ENCODE results near the gene NFKBIE. TPM values are rescaled to one million over a fixed set of nuclear protein-coding genes. Genes with fewer than 3 reads are reported as not detected.
A peak's percentile ranks its signal among the peaks of the same experiment; 100 is the strongest.

Gene NFKBIE
- total and polyA plus RNA-seq, 2 of the 13 experiments (the other 11 are each of a cell fraction or from before 2014, with no cell fraction given) = 6.7 to 14.5 TPM

- TF ChIP-seq, protein P1, sequence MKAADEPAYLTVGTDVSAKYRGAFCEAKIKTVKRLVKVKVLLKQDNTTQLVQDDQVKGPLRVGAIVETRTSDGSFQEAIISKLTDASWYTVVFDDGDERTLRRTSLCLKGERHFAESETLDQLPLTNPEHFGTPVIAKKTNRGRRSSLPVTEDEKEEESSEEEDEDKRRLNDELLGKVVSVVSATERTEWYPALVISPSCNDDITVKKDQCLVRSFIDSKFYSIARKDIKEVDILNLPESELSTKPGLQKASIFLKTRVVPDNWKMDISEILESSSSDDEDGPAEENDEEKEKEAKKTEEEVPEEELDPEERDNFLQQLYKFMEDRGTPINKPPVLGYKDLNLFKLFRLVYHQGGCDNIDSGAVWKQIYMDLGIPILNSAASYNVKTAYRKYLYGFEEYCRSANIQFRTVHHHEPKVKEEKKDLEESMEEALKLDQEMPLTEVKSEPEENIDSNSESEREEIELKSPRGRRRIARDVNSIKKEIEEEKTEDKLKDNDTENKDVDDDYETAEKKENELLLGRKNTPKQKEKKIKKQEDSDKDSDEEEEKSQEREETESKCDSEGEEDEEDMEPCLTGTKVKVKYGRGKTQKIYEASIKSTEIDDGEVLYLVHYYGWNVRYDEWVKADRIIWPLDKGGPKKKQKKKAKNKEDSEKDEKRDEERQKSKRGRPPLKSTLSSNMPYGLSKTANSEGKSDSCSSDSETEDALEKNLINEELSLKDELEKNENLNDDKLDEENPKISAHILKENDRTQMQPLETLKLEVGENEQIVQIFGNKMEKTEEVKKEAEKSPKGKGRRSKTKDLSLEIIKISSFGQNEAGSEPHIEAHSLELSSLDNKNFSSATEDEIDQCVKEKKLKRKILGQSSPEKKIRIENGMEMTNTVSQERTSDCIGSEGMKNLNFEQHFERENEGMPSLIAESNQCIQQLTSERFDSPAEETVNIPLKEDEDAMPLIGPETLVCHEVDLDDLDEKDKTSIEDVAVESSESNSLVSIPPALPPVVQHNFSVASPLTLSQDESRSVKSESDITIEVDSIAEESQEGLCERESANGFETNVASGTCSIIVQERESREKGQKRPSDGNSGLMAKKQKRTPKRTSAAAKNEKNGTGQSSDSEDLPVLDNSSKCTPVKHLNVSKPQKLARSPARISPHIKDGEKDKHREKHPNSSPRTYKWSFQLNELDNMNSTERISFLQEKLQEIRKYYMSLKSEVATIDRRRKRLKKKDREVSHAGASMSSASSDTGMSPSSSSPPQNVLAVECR (CRISPR knock-in tag; IDR thresholded peaks at IDR 0.05; ENCODE audit: borderline replicate concordance) = 0 out of 2 replicates have a peak, but pooled peaks have one; percentile 16
- TF ChIP-seq ZBTB38 (CRISPR knock-in tag; IDR thresholded peaks at IDR 0.05) (peak; percentile 13; the same call in 1 of the 2 replicates), MXD3 (CRISPR knock-in tag; IDR thresholded peaks at IDR 0.05) (peak; percentile 36; the same call in 1 of the 2 replicates), ZNF274 (CRISPR knock-in tag; IDR thresholded peaks at IDR 0.05) (0 out of 2 replicates have a peak, but pooled peaks have one; percentile 28), GPBP1L1 (CRISPR knock-in tag; IDR thresholded peaks at IDR 0.05) (no peak), SCMH1 (CRISPR knock-in tag; IDR thresholded peaks at IDR 0.05; ENCODE audit: borderline replicate concordance) (no peak), IRF1 (CRISPR knock-in tag; IDR thresholded peaks at IDR 0.05; ENCODE audit: low read depth) (no peak), BATF2 (CRISPR knock-in tag; IDR thresholded peaks at IDR 0.05) (no peak), ZNF605 (CRISPR knock-in tag; IDR thresholded peaks at IDR 0.05) (peak; percentile 35; the same call in 1 of the 2 replicates), HNRNPLL (IDR thresholded peaks at IDR 0.05; ENCODE audit: low read depth, low read length, poor library complexity, severe bottlenecking) (peak; percentile 16)
- TF ChIP-seq, protein P2, sequence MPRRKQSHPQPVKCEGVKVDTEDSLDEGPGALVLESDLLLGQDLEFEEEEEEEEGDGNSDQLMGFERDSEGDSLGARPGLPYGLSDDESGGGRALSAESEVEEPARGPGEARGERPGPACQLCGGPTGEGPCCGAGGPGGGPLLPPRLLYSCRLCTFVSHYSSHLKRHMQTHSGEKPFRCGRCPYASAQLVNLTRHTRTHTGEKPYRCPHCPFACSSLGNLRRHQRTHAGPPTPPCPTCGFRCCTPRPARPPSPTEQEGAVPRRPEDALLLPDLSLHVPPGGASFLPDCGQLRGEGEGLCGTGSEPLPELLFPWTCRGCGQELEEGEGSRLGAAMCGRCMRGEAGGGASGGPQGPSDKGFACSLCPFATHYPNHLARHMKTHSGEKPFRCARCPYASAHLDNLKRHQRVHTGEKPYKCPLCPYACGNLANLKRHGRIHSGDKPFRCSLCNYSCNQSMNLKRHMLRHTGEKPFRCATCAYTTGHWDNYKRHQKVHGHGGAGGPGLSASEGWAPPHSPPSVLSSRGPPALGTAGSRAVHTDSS (CRISPR knock-in tag; conservative IDR thresholded peaks at IDR 0.05) = 0 out of 2 replicates have a peak, but pooled peaks have one; percentile 87
- TF ChIP-seq, protein P3, sequence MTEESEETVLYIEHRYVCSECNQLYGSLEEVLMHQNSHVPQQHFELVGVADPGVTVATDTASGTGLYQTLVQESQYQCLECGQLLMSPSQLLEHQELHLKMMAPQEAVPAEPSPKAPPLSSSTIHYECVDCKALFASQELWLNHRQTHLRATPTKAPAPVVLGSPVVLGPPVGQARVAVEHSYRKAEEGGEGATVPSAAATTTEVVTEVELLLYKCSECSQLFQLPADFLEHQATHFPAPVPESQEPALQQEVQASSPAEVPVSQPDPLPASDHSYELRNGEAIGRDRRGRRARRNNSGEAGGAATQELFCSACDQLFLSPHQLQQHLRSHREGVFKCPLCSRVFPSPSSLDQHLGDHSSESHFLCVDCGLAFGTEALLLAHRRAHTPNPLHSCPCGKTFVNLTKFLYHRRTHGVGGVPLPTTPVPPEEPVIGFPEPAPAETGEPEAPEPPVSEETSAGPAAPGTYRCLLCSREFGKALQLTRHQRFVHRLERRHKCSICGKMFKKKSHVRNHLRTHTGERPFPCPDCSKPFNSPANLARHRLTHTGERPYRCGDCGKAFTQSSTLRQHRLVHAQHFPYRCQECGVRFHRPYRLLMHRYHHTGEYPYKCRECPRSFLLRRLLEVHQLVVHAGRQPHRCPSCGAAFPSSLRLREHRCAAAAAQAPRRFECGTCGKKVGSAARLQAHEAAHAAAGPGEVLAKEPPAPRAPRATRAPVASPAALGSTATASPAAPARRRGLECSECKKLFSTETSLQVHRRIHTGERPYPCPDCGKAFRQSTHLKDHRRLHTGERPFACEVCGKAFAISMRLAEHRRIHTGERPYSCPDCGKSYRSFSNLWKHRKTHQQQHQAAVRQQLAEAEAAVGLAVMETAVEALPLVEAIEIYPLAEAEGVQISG (CRISPR knock-in tag; IDR thresholded peaks at IDR 0.05) = peak; percentile 63
- TF ChIP-seq, protein P4, sequence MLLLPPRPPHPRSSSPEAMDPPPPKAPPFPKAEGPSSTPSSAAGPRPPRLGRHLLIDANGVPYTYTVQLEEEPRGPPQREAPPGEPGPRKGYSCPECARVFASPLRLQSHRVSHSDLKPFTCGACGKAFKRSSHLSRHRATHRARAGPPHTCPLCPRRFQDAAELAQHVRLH (CRISPR knock-in tag; IDR thresholded peaks at IDR 0.05; ENCODE audit: borderline replicate concordance, low read depth) = no peak
Measured at GRCh38 chr6:44304282-44305199, 39.2 kb upstream of the NFKBIE start (continued).

Data from HepG2 (cell line).